HG03159 (cell line): Measurements from ENCODE around the gene VTI1A.

Experiments
- ATAC-seq: cut with Tn5 transposase; IDR thresholded peaks from one replicate; pipeline ENCODE4 v1.9.1; 2021; ENCODE audit warnings: mild to moderate bottlenecking, moderate library complexity; ENCODE audit not compliant: unreplicated experiment

Gene VTI1A

DNA sequence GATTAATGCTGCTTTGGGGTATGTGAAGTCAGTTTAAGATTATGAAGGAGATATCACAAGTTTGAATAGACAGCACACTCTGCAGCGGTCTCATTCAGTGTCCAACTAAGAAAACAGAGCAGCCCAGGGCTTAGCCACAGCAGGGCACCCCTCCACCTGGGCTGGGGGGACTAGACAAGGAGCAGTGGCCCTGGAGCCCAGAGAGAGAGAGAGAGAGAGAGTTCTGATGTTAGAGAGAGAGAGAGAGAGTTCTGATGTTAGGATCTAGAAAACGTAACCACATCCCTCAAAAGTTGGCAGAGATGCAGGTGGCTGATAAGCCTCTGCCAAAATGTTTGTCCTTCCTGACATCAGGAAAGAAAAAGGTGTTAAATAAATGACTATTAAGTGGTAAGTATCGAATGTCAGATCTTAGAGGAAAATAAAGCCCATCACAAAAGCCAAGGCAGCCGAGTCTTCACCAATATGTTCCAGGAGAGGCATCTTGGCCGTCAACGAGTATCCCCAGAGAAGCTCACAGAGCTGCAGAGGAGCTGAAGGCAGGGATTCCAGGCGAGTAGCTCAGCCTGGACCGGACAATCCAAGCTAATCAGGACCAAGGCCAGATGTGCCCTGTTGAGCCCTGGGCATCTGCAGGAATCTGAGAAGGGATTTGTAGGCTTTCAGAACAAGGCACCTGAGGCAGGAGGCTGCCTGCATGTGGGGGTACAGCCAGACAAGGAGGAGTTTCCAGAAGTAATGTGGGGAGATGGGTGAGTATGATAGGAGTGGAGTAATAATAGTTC lies 352.9 kb downstream of the VTI1A start:
- no peak for ATAC-seq

- ATAC-seq = no peak
Observed at GRCh38 chr10:112801004-112801403, 354.0 kb downstream of the VTI1A start.

DNA sequence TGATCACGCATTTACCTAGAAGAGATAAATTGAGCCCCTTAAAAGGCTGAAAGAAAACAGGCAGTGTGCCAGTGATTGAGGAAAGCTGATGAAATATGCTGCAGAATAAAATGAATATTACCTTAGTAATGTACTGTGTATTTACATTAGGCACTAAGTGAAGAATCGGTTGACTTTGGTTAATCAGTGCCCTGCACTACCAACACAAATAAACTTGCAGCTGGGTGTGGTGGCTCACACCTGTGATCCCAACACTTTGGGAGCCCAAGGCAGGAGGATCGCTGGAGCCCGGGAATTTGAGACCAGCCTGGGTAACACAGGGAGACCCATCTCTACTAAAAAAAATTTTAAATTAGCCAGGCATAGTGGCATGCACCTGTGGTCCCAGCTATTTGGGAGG lies 354.7 kb downstream of the VTI1A start:
- ATAC-seq = no peak

DNA sequence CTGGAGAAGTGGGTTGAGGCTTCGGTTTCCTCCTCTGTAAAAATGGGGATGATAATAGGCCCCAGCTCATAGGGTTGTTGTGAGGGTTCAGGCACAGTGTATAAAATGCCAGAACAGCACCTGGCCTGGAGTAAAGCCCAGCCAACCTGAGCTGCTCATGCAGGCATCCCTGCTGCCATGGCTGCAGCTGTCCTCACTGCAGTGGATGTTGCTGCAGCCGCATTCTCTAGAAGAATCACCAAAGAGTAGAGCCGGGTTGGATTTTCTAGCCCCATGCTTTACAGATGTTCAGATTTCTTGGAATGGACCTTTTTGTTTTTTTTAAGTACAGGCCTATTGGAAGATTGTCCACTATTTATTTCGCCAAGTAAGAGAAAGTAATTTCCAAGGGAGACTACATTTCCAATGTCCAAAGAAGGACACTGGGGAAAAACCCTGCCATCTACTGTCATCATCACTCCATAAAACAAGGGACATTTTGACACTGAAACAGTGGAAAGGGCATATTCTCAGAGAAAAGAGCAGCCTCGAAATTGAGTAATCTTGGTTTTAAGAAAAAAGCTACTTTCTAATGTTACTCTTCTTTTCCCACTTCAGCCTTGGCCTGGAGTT lies 355.5 kb downstream of the VTI1A start:
- no peak for ATAC-seq

- ATAC-seq = no peak
Observed at GRCh38 chr10:112803961-112804401, 357.0 kb downstream of the VTI1A start.

DNA sequence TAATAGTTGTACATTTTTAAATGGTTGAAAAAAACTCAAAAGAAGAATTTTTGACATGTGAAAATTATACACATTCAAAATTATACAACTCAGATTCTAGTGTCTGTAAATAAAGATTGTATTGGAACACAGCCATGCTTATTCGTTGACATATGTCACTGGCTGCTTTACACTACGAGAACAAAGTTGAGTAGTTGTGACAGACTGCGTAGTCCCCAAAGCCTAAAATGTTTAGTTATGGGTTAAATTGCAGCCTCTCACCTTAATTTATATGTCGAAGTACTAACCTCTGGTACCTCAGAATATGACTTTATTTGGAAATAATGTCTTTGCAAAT lies 358.2 kb downstream of the VTI1A start:
- ATAC-seq = no peak

- ATAC-seq = no peak
Observed at GRCh38 chr10:112805701-112806100, 358.7 kb downstream of the VTI1A start.

GRCh38 chr10:112807013-112807412 lies 360.0 kb downstream of the VTI1A start:
- ATAC-seq = no peak

DNA sequence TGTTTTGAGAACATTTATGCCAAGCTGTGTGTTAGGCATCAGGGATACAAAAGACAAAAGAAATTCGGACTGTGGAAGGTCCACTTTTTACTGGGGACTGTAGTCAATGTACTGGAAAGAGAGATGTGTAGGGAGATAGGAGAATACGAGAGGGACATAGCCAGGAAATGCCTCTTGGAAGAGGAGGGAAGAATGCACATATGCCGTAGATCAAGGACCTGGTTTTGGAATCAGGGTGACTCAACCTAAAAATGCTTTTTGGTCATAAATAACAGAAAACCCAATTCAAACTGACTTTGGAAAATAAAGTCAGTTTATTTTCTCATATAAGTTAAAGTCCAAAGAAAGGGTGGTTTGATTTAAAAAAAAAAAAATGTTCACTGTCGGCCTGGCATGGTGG lies 362.7 kb downstream of the VTI1A start:
- no peak for ATAC-seq

DNA sequence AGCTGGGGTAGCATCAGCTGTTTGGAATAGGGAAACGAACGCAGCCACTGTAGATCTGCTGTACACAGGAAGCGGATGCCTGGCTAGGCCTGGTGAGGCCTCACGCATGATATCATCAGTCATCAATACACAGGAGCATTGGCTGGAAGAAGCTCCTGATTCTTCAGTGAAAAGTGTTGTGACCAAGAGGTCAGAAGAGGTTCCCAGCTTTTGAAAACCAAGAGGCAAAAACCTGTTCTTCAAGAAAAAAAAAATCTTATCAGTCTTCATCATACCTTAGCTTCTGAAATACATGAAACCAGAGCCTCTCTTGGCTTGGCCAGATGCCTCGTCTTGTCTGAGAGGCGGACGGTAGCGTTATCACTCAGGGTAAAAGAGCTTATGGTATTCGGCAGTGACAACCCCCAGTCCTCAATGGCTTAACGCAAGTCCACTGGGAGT lies 363.7 kb downstream of the VTI1A start:
- ATAC-seq = no peak

DNA sequence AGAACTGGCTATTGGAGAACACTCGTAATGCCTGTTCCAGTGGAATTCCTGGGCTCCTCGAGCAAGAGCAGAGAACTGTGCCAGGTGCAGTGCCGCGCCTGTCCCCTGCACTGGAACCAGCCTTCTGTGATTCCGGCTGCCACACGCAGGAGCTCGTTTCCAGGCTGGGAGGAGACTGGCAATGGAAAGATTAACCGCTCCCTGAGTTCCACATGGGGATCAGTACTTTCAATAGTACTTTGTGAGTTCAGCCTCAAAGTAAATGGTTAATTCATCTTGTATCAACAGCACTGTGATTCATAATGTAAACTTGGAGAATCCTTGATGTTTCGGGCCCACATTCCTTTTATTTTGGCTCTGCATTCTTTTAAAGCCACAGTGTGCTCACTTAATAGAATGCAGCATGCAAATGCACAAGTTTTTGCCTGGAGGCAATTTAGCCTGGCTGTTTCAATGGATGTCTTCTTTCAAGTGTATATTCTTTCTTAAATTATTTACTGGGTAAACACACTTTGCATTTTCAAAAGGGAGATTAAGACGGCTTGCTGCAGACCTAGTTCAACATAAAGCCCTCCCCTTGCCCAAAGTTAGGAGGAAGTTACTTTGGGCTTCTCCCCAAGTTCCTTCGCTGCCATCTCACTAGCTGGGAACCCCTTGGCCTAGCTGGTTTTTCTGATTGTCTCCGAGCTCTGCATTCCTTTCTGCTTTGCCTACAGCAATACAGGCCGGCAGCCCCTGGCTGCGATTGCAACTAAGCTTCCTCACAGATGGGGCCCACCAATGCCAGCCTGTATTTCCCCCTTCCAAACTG lies 364.9 kb downstream of the VTI1A start:
- no peak for ATAC-seq

GRCh38 chr10:112812586-112812985 lies 365.6 kb downstream of the VTI1A start:
- no peak for ATAC-seq

DNA sequence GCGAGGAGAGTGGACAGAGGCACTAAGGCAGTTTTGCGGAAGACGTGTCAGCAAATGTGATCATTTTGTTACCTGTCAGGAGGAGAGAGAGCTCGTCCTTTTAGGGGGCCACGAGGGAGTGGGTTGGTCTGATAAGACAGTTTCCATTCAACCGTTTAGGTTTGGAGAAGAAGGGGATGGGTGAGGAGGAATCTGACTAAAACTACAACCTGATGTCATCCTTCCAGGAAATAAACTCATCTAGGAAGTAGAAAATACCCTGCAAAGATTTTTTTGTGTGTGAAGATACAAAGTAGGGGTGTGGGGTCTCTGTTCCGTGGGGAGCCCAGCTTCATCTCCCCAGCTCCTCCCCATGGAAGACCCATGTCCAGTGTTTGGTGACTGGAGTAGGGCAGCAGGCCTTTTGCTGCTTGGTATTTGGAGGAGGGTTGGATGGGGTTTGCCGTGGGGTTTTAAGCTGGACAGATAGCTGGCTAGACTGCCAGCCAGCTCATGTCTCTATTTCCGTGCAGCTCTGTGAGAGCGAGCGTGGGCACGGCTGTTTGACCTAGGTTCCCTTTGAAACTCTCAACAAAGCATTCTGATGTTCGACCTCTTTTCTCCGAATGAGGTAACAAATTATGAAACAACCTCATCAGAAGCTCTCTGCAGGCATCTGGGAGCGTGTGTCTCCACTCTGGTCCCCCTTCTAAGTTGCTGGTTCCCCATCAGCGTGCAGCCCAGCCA lies 367.0 kb downstream of the VTI1A start:
- ATAC-seq = no peak

DNA sequence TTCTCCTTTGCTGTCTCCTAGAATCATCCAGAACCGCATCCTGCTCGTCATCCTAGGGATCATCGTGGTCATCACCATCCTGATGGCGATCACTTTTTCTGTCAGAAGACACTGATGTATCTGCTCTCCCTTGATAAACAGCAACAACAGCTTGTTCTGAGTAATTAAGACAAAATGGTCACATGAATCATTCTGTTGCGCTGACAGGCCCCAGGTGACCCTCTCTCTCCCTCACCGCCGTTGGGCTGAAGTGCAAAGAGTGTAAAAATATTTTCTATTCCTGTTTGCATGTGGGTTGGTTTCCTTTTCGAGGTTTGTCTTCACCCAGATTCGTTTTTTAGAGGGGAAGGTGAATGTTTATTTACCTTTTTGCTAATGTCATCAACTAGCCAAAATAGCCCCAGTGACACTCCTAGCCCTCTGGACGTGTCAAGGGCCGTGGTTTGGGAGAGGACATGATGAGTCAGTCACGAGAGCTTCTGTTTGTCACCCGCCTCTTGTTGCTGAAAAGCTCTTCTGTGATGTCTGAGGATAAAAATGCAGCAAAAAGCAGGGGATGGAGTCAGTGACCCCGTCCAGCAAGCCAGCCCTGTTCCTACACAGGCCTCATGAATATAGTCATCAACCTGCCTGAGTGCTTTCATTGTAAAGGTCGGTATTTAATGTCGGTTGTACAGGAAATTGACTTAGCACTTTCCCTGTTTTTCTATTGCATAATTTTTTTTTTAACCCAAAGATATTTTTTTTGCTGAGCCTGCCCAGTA lies 368.4 kb downstream of the VTI1A start:
- ATAC-seq = no peak

DNA sequence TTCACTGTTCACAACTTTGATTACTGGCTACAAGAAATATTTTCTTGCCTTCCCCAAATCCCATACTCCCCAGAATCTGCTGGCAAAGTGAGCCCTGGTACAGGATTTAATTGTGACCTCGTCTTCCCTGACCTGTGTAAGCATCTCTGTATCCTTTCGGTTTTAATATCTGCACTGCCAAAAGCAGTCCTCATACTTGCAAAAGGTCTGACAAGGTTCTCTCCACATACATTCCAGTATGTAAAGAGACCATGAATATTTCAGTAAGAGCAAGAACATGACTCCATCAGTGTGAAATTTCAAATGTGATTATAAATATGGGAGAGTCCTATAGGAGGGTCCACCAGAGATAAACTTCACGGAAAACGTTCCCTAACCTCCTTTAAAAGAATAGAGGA lies 369.0 kb downstream of the VTI1A start:
- ATAC-seq = no peak

- ATAC-seq = no peak
Observed at GRCh38 chr10:112816891-112817290, 369.9 kb downstream of the VTI1A start.

DNA sequence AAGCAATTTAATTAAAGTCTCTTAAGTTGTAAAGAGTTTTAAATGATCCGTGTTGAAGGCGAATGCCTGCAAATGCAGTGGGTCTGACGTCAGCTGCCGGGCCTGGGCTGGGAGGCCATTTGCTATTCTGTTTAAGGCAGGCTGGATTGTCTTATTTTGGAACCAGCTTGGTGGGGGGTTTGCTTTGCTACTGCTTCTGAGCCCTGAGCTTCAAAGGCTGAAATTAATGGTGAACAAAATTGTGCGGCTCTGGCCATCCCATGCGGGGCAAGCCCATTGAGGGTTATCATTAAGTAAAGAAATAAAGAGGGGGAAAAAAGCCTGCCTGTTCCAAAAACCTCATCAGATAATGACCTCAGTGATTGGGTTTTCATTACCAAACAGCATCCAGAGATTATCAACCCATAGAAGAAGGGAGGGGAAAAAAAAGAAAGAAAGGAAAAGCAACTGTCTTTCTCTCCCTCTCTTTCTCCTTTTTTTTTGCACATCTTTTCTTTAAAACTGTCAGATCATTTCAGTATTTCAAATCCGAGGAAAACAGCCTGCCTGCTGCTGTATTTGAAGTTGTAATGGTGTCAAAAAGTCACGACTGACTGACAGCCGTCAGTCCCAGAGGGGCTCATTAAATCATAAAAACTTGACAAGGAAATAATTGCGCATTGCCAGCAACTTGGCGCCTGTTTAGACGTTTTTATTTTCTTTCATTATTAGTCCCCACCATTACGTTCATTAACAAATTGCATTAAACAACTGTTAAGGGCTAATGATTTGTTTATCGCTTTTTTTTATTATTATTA lies 371.2 kb downstream of the VTI1A start:
- ATAC-seq = no peak

- ATAC-seq = no peak
Observed at GRCh38 chr10:112819231-112819630, 372.2 kb downstream of the VTI1A start.

DNA sequence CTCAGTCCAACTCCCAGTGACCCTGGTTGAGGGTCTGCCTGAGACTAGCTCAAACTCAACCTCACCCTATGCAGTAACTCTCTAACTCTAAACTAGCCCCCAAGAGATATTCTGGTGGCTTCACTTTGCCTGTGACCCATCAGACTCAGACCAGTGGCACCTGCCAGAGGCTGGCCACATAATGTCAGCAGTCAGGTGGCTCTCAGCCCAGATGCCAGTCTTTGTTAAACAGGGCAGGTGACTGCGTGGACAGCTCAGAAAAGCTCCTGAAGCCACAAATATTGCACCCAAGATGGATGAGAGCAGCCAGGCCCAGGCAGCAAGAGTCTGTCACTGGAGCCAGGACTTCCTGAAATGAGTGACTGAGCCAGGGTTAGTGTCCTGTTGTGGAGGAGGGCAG lies 373.3 kb downstream of the VTI1A start:
- ATAC-seq = no peak

DNA sequence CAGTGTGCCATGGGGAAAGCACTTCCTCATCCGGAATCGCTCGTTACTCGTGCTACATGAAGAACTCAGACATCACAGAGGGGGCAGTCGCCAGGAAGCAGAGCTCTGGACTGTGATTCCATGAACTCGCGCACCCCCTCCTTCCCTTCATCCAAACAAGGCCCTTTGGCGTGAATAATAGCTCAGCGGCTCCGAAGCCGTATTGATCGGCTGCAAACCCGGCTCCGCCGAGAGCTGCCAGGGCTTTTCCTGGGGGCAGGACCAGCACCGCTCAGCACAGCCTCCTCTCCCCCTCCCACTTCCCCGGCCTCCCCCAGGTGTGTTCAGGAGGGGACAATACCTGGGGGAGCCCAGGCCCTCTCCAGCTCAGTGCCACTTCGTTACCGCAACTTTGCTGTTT lies 374.0 kb downstream of the VTI1A start:
- no peak for ATAC-seq
